WI38 (cell line): Measurements from ENCODE around the gene STX19.

Experiments used
- H3K4me3 ChIP-seq: 2 replicates; pipeline ENCODE4 v1.5.1; 2011; ENCODE audit warnings: low read depth, mild to moderate bottlenecking, control low read depth, low read length
- TF ChIP-seq, protein P1 (sequence below): IDR thresholded peaks from 2 replicates; pipeline ENCODE4 v1.5.1; 2012; ENCODE audit warnings: low read depth, mild to moderate bottlenecking, control low read depth, low read length

The STX19 gene

DNA sequence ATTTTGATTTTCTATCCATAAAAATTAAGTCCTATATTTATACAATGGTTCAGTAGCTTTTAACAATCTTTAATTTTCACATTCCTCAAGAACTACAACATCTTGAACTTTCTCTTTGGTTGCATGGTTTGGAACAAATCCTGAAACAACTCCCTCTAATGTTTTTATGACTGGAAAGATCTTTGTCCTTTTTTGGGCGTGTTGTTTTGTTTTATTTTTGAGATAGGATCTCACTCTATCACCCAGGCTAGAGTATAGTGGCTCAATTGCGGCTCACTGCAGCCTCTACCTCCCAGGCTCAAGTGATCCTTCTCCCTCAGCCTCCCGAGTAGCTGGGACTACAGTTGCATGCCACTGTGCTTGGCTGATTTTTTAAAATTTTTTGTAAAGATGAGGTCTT is 4.0 kb downstream of the STX19 start:
- no peak overlapping the region for H3K4me3 ChIP-seq
- TF ChIP-seq, protein P1, sequence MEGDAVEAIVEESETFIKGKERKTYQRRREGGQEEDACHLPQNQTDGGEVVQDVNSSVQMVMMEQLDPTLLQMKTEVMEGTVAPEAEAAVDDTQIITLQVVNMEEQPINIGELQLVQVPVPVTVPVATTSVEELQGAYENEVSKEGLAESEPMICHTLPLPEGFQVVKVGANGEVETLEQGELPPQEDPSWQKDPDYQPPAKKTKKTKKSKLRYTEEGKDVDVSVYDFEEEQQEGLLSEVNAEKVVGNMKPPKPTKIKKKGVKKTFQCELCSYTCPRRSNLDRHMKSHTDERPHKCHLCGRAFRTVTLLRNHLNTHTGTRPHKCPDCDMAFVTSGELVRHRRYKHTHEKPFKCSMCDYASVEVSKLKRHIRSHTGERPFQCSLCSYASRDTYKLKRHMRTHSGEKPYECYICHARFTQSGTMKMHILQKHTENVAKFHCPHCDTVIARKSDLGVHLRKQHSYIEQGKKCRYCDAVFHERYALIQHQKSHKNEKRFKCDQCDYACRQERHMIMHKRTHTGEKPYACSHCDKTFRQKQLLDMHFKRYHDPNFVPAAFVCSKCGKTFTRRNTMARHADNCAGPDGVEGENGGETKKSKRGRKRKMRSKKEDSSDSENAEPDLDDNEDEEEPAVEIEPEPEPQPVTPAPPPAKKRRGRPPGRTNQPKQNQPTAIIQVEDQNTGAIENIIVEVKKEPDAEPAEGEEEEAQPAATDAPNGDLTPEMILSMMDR: no peak

DNA sequence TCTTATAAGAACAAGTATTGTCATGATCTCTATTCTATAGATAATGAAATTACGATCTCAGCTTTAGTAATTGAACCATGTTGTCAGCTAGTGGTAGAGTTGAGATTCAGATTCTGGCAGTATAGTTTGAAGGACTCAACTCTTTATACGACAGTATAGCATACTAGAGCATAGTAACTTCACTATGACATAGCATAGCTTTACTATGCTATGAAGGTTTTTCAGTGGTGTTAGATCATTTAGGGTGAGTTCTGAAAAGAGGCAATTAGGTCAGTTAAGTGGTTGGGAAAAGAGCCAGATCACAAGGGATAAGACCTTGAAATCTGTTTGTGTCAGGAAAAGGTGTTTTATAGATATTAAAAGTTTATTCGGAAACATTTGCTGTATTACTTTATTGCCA is 8.1 kb downstream of the STX19 start:
- TF ChIP-seq, protein P1: no peak
- no peak overlapping the region for H3K4me3 ChIP-seq

DNA sequence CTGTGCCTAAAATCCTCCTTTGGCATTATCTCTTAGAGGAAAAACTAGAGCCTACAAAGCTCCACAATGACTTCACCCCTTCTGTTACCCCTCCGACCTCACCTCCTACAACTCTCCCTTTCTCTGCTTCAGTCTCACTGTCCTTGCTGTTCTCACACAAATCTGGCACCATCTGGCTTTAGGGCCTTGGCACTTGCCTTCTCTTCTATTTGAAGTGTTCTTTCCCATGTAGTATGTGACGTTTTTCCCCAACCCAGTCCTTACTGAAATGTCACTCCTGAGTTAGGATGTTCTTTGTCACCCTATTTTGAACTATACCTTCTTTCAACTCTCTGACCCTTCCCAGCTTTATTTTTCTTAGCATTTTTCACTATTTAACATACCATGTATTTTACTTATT is 8.7 kb downstream of the STX19 start:
- TF ChIP-seq, protein P1: no peak
- H3K4me3 ChIP-seq: no peak overlapping the region

DNA sequence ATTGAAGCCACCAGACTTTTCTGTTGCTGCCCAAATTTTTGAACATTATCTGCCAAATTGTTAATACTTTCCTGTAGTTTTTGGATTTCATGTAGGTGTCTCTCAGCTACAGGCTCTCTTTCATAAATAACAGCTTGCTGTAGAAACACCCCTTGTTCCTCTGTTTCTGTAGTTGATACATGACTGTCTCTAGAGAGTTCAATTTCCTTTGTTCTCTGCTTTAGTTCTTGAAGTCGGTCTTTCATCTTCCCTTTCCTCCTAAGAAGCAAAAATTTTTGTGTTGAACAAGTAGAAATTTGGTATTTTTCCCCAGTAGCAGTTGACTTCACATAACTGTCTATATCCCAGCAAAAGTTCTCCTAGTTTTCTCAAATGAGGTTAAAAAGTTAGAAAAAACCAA is 13.4 kb downstream of the STX19 start:
- TF ChIP-seq, protein P1: no peak
- no peak overlapping the region for H3K4me3 ChIP-seq

- no peak overlapping the region for H3K4me3 ChIP-seq
- TF ChIP-seq, protein P1: no peak
Observed at GRCh38 chr3:94012185-94012584, 16.2 kb downstream of the STX19 start.

DNA sequence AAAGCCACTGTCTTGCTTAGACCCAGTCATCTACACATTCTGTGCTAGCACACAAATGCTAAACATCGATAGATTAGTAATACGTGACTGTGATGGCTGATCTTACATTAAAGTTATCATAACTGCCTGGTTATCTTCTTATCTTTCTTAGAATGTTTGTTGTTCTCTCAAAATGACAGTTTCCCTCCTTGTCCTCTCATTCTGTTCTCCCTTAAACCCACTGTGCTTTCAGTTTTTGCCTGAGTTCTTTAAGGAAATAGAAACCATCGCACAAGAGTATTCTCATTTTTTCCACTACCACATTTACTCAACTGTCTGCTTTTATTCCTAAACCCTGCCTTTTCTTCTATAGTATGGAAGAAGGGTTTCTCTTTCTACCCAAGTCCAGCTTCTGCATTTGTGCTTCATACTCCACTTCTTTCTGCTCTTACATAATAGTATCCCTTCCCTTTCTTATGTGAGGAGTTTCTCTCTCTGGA is 17.1 kb downstream of the STX19 start:
- TF ChIP-seq, protein P1: no peak
- H3K4me3 ChIP-seq: no peak overlapping the region

- no peak overlapping the region for H3K4me3 ChIP-seq
- TF ChIP-seq, protein P1: no peak
Observed at GRCh38 chr3:94009608-94010007, 18.8 kb downstream of the STX19 start.
